Measurements from ENCODE around the gene RAB41.
"Not testable (repeated sequence)": the region's sequence is repeated elsewhere in the genome, so short reads cannot be mapped to it uniquely, and the experiment has no call there.

Gene RAB41

GRCh38 chrX:70281951-70282350, at the start of gene RAB41:
Gene RAB41 (plus strand): TSS chrX:70282172. CDS start chrX:70282218, 46 bp downstream.
- no peak for DNase-seq

GRCh38 chrX:70234355-70234754, 47.6 kb upstream of the RAB41 start, which contains the start of gene AWAT1:
Gene AWAT1 (plus strand): TSS chrX:70234655. CDS start chrX:70234696, 41 bp downstream.
- DNase-seq = no peak

- no peak for DNase-seq
Measured at GRCh38 chrX:70240751-70241150, 41.2 kb upstream of the RAB41 start.

GRCh38 chrX:70241501-70241900, 40.5 kb upstream of the RAB41 start:
- no peak for DNase-seq

- not testable (repeated sequence) for DNase-seq
Measured at GRCh38 chrX:70243601-70244000, 38.4 kb upstream of the RAB41 start.

GRCh38 chrX:70244881-70245280, 37.1 kb upstream of the RAB41 start:
- DNase-seq = no peak

- DNase-seq = no peak
Measured at GRCh38 chrX:70247252-70247651, 34.7 kb upstream of the RAB41 start.

- DNase-seq = no peak
Measured at GRCh38 chrX:70252491-70252890, 29.5 kb upstream of the RAB41 start.

GRCh38 chrX:70253377-70254062, 28.5 kb upstream of the RAB41 start:
- DNase-seq = no peak

- no peak for DNase-seq
Measured at GRCh38 chrX:70254063-70254400, 27.9 kb upstream of the RAB41 start.

- DNase-seq = no peak
Measured at GRCh38 chrX:70254909-70255308, 27.1 kb upstream of the RAB41 start.

- no peak for DNase-seq
Measured at GRCh38 chrX:70255452-70255851, 26.5 kb upstream of the RAB41 start.

- DNase-seq = no peak
Measured at GRCh38 chrX:70257423-70258288, 24.3 kb upstream of the RAB41 start.

- DNase-seq = no peak
Measured at GRCh38 chrX:70260104-70260503, 21.9 kb upstream of the RAB41 start, which contains the start of gene P2RY4. Gene P2RY4 (minus strand): TSS chrX:70260204. CDS start chrX:70259624, 580 bp downstream.

GRCh38 chrX:70262952-70263567, 18.9 kb upstream of the RAB41 start:
- DNase-seq = no peak

- no peak for DNase-seq
Measured at GRCh38 chrX:70264784-70265183, 17.2 kb upstream of the RAB41 start.

- no peak for DNase-seq
Measured at GRCh38 chrX:70268034-70268433, 13.9 kb upstream of the RAB41 start, which contains the start of gene ARR3. Gene ARR3 (plus strand): TSS chrX:70268334. CDS start chrX:70269386, 1,052 bp downstream.

- DNase-seq = not testable (repeated sequence)
Measured at GRCh38 chrX:70274029-70274428, 7.9 kb upstream of the RAB41 start.

GRCh38 chrX:70279081-70279480, 2.9 kb upstream of the RAB41 start:
- DNase-seq = no peak

- no peak for DNase-seq
Measured at GRCh38 chrX:70280573-70280972, 1.4 kb upstream of the RAB41 start.

GRCh38 chrX:70289168-70289792, 7.3 kb downstream of the RAB41 start:
- no peak for DNase-seq

- DNase-seq = peak; percentile 69
Measured at GRCh38 chrX:70289793-70290770, 8.1 kb downstream of the RAB41 start, which contains the start of the genes KIF4A and PDZD11. Gene KIF4A (plus strand): TSS chrX:70290104. CDS start chrX:70290459, 355 bp downstream. Gene PDZD11 (minus strand): TSS chrX:70289927. CDS start chrX:70289341, 586 bp downstream.

All from CD4-positive, alpha-beta T cell treated with Interleukin-4 for 4 hours (primary cell).